GM12865 (cell line): ENCODE results near the gene TSPO2.

Experiments used
- DNase-seq: peaks from one replicate; pipeline ENCODE4 v3.0.0; 2010; ENCODE audit warnings: low read depth
- H3K4me3 ChIP-seq: 2 replicates; pipeline ENCODE4 v1.5.1; 2011; ENCODE audit warnings: mild to moderate bottlenecking, low read depth, low read length, control low read depth
- CTCF ChIP-seq: IDR thresholded peaks from 2 replicates; pipeline ENCODE4 v1.5.1; 2011; ENCODE audit warnings: low read length, control low read depth, low read depth, inconsistent platforms; ENCODE audit not compliant: insufficient read depth; ENCODE audit errors: missing control alignments

The TSPO2 gene

GRCh38 chr6:41040940-41041536, 1.2 kb upstream of the TSPO2 start:
- H3K4me3 ChIP-seq: no peak overlapping the region
- no peak for DNase-seq
- TF ChIP-seq CTCF: no peak

DNA sequence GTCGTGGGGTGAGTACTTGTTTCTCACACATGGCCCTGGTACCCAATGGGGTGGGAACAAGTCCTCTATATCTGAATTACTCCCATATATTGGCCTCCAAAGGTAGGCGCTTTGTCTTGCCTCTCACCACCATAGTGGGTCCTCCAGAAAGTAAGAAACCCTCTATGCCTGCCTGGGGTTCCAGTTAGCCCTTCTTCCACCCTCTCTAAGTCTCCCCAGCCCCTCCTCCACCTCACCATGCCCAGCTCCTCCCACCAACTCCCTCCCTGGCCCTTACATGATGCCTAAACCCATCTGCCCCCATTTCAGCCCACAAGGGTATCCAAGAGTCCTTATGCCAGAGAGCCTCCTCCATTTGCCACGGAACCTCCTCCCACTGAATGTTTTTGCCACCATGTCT, 884 bp downstream of the TSPO2 start:
- no peak overlapping the region for H3K4me3 ChIP-seq
- no peak for DNase-seq
- TF ChIP-seq CTCF: no peak

- no peak for DNase-seq
- no peak for TF ChIP-seq CTCF
- no peak overlapping the region for H3K4me3 ChIP-seq
These were observed 3.4 kb downstream of the TSPO2 start for GRCh38 chr6:41045664-41046063.

- no peak for DNase-seq
- no peak for TF ChIP-seq CTCF
- no peak overlapping the region for H3K4me3 ChIP-seq
These were observed 3.8 kb downstream of the TSPO2 start for GRCh38 chr6:41046084-41046483.

- DNase-seq: no peak
- H3K4me3 ChIP-seq: no peak overlapping the region
- no peak for TF ChIP-seq CTCF
These were observed 5.0 kb downstream of the TSPO2 start for GRCh38 chr6:41047306-41047705.

GRCh38 chr6:41047745-41048732, 5.8 kb downstream of the TSPO2 start:
- DNase-seq: no peak
- TF ChIP-seq CTCF: no peak
- no peak overlapping the region for H3K4me3 ChIP-seq
